LNCAP (cell line): ENCODE results near the gene AFAP1L2.

Experiments used
- CTCF ChIP-seq: fragments of 450-650 bp; IDR thresholded peaks from 2 replicates; pipeline ENCODE4 v1.5.1; 2017; ENCODE audit warnings: mild to moderate bottlenecking

AFAP1L2 gene

GRCh38 chr10:114400091-114400490, 4.2 kb downstream of the AFAP1L2 start:
- TF ChIP-seq CTCF = no peak

GRCh38 chr10:114399576-114399975, 4.7 kb downstream of the AFAP1L2 start:
- no peak for TF ChIP-seq CTCF

GRCh38 chr10:114398587-114399331, 5.5 kb downstream of the AFAP1L2 start:
- no peak for TF ChIP-seq CTCF

- TF ChIP-seq CTCF = no peak
Observed at GRCh38 chr10:114397651-114398145, 6.6 kb downstream of the AFAP1L2 start.

- TF ChIP-seq CTCF = no peak
Observed at GRCh38 chr10:114396464-114396863, 7.8 kb downstream of the AFAP1L2 start.

- no peak for TF ChIP-seq CTCF
Observed at GRCh38 chr10:114395366-114396022, 8.8 kb downstream of the AFAP1L2 start.

GRCh38 chr10:114394531-114394930, 9.8 kb downstream of the AFAP1L2 start:
- no peak for TF ChIP-seq CTCF
